ACC112 (cell line): ENCODE measurements around the gene AKAP6.
"Not testable (repeated sequence)": the region's sequence is repeated elsewhere in the genome, so short reads cannot be mapped to it uniquely, and the experiment has no call there.

Source experiments
- H2AFZ ChIP-seq: fragments of 200-600 bp; sonication (generic); one replicate; pipeline ENCODE4 v1.6.0; 2017; ENCODE audit warnings: antibody characterized with exemption, low read length; ENCODE audit not compliant: unreplicated experiment
- H3K27ac ChIP-seq: fragments of 200-600 bp; sonication (generic); 2 replicates; pipeline ENCODE4 v1.5.1; 2014; ENCODE audit warnings: low read depth, mild to moderate bottlenecking, antibody characterized with exemption, low read length, moderate library complexity
- H3K27me3 ChIP-seq: fragments of 200-600 bp; sonication (generic); 2 replicates; pipeline ENCODE4 v1.6.1; 2014; ENCODE audit warnings: mild to moderate bottlenecking, antibody characterized with exemption, low read length, moderate library complexity, mixed read lengths; ENCODE audit not compliant: insufficient read depth
- H3K36me3 ChIP-seq: fragments of 200-600 bp; sonication (generic); 2 replicates; pipeline ENCODE4 v1.6.1; 2016; ENCODE audit warnings: mild to moderate bottlenecking, antibody characterized with exemption, low read length, moderate library complexity, mixed read lengths; ENCODE audit not compliant: insufficient read depth
- H3K4me1 ChIP-seq: fragments of 200-600 bp; sonication (generic); one replicate; pipeline ENCODE4 v1.6.1; 2016; ENCODE audit warnings: low read length, mixed read lengths; ENCODE audit not compliant: insufficient read depth, unreplicated experiment, control insufficient read depth
- H3K4me3 ChIP-seq: fragments of 200-600 bp; sonication (generic); 2 replicates; pipeline ENCODE4 v1.5.1; 2014; ENCODE audit warnings: mild to moderate bottlenecking, low read depth, low read length
- H3K79me2 ChIP-seq: fragments of 200-600 bp; sonication (generic); one replicate; pipeline ENCODE4 v1.6.0; 2016; ENCODE audit warnings: low read length; ENCODE audit not compliant: control insufficient read depth, unreplicated experiment, insufficient read depth

Gene AKAP6

DNA sequence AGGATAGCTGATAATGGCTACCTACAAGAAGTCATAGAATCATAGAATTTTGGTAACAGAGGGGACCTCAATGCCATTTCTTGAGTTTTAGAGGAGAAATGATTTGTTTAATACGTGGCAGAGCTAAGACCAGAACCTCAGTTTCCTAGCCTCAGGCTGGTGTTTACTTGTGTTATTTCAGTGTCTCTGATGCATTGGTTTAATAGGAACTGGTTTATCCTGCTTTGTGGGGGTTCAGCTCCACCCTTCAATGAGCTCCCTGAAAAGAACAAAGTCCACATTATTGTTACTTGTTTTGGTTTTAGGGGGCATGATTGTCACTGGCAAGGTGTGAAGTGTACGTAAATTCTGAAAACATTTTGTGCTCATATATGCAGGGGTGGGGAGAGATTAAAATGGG is 55.4 kb downstream of the AKAP6 start:
- Histone ChIP-seq H3K36me3 (no peaks in the 10 kb centered on the region), H3K4me1 (peaks cover 6% of the 10 kb centered on the region), H3K27ac (no peak overlapping the region), H3K79me2 (no peaks in the 10 kb centered on the region), H2AFZ (no peak overlapping the region), H3K4me3 (no peak overlapping the region), H3K27me3 (no peaks in the 10 kb centered on the region)

DNA sequence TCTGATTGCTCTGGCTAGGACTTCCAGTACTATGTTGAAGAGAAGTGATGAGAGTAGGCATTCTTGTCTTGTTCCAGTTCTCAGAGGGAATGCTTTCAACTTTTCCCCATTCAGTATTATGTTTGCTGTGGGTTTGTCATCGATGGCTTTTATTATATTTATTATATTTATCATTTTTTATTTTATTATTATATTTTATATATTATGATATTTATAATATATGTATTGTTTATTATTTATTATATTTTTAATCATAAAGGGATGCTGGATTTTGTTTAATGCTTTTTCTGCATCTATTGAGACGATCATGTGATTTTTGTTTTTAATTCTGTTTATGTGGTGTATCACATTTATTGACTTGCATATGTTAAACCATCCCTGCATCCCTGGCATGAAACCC is 58.2 kb downstream of the AKAP6 start:
- H3K79me2 ChIP-seq, H3K36me3 ChIP-seq, H3K4me1 ChIP-seq, H3K27me3 ChIP-seq, H3K27ac ChIP-seq, H2AFZ ChIP-seq, H3K4me3 ChIP-seq: not testable (repeated sequence)

DNA sequence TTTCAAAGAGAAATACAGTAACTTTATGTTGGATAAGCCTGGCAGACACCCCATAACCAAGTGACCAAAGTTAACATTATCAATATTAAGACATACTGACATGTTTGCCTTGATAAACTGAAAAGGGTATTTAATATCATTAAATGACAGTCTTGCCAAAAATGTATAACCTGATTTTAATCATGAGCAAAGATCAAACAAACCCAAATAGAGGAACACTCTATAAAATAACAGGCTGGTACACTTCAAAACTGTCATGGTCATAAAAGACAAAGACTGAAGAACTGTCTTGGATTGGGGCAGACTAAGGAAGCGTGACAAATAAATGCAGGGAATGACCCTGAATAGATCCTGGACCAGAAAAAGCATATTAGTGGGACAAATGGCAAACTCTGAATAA is 64.0 kb downstream of the AKAP6 start:
- peaks cover 6% of the 10 kb centered on the region; the same call in 1 of the 2 replicates for H3K27me3 ChIP-seq
- no peaks in the 10 kb centered on the region for H3K36me3 ChIP-seq
- H3K79me2 ChIP-seq: no peaks in the 10 kb centered on the region
- H3K27ac ChIP-seq: no peak overlapping the region
- H3K4me3 ChIP-seq: no peak overlapping the region
- no peak overlapping the region for H2AFZ ChIP-seq
- H3K4me1 ChIP-seq: peaks cover 5% of the 10 kb centered on the region

DNA sequence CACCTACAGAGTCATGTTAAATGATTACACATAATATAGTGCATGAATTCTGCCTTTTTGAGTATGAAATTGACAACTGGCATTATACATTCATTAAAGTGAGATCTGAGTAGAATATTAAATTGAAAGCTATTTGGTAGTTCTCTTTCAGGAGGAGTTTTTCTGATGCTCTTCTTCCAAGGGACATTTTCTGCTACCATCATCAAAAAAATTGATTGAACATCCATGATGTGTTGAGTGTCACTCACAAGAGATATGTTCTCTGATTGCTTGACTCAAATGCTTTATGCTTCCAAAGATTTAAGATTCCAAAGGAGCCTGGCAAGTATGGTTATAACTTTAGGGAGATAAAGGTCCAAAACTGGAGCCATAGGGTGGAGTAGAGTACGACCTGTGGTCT is 64.9 kb downstream of the AKAP6 start:
- no peaks in the 10 kb centered on the region for H3K79me2 ChIP-seq
- no peak overlapping the region for H3K4me3 ChIP-seq
- no peak overlapping the region for H2AFZ ChIP-seq
- no peaks in the 10 kb centered on the region for H3K36me3 ChIP-seq
- peaks cover 6% of the 10 kb centered on the region; the same call in 1 of the 2 replicates for H3K27me3 ChIP-seq
- H3K27ac ChIP-seq: no peak overlapping the region
- H3K4me1 ChIP-seq: peaks cover 10% of the 10 kb centered on the region

DNA sequence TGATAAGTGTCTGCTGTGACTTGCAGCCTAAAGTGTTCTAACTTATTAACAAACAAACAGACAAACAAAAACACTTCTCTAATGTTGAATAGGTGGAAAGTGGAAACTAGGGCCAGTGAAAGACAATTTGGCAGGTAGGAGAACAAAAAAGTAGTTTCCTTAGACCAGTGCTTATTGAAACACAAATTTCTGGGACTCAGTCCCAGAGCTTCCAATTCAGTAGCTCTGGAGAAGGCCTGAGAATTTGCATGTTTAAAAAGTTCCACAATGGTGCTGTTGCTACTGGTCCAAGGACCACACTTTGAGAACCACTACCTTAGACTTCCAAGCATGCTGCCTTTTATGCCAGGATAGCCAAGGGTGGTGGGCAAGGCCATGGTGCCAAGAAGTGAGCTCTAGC is 67.8 kb downstream of the AKAP6 start:
- Histone ChIP-seq H3K27me3 (no peaks in the 10 kb centered on the region), H2AFZ (no peak overlapping the region), H3K4me1 (peaks cover 10% of the 10 kb centered on the region), H3K27ac (no peak overlapping the region), H3K36me3 (no peaks in the 10 kb centered on the region), H3K79me2 (no peaks in the 10 kb centered on the region), H3K4me3 (no peak overlapping the region)

DNA sequence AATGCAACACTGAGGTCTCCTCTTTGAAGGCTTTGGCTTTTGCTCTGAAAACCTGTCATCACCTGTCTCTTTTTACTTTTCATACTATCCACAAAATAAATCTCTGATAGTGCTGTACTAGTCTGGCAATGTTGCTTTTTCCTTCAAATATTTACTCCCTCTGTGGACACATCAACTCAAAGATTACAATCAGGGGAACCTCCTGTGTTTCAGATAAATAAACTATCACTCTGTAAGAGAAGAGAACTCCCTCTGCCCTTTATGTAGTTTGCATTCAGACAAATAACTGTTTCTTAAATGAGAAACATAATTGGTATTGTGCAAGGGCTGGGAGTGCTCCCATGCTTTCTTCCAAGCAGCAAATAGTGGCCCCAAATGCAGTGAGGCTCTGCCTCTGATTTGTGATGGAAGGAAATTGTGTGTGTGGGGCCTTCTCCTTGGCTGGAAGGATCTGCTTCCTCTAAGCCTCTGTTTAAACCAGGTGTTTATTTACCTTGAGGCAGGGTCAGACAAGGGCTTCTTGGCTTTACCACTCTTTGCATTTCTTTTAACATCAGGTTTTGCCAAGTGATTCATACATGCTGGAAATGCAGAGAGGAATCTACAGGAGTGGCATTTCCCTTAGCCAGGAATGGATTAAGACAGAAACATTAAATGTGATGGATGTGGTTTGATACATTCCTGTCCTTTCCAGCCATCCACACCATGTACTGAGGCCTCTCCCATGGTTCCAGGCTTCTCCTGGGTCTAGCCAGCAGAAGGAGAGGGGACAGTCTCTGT is 69.0 kb downstream of the AKAP6 start:
- Histone ChIP-seq H3K27me3 (no peaks in the 10 kb centered on the region), H3K4me1 (peaks cover 10% of the 10 kb centered on the region), H3K36me3 (no peaks in the 10 kb centered on the region), H3K27ac (0 out of 2 replicates have a peak overlapping the region, but pooled peaks have one; percentile 45), H3K79me2 (no peaks in the 10 kb centered on the region), H2AFZ (peak overlapping the region; percentile 9), H3K4me3 (no peak overlapping the region)

DNA sequence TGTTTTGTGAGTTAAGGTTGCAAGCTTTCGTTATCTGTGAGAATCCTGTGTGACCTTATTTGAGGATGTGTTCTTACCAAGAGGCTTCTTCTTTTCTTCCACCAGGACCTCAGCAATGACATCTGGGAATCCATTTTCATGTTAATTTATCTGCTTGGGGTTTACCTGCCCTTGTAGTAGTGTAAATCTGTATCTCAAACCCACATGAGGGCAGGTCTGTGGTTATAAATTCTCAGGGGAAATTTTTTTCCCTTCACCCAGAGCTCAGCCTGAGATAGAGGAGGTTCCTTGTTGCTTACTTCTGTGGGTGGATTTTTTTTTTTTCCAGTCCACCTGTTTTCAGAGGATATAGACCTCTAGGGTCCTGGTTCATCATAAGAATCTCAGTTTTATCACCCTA is 70.8 kb downstream of the AKAP6 start:
- Histone ChIP-seq H2AFZ (no peak overlapping the region), H3K79me2 (no peaks in the 10 kb centered on the region), H3K4me1 (peaks cover 24% of the 10 kb centered on the region), H3K4me3 (no peak overlapping the region), H3K27ac (no peak overlapping the region), H3K27me3 (no peaks in the 10 kb centered on the region), H3K36me3 (no peaks in the 10 kb centered on the region)

DNA sequence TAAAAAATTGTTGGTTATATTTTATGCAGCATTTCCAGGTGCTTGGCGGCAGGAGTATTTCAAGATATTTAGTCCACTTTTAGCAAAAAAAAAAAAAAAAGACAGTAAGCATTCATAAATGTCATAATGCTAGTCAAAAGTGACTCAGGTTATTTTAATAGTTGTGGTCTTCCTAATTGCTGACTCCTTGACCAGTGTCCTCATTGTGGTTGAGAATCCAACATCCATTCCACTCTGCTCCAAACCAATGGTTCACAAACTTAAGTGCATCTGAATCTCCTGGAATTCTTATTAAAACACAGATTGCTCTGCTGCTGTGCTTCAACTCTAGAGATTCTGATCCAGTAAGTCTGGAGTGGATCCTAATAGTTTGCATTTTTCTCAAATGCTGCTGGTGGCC is 71.4 kb downstream of the AKAP6 start:
- no peaks in the 10 kb centered on the region for H3K36me3 ChIP-seq
- no peak overlapping the region for H3K27ac ChIP-seq
- H3K27me3 ChIP-seq: no peaks in the 10 kb centered on the region
- no peak overlapping the region for H2AFZ ChIP-seq
- H3K4me3 ChIP-seq: no peak overlapping the region
- no peaks in the 10 kb centered on the region for H3K79me2 ChIP-seq
- peaks cover 26% of the 10 kb centered on the region for H3K4me1 ChIP-seq

DNA sequence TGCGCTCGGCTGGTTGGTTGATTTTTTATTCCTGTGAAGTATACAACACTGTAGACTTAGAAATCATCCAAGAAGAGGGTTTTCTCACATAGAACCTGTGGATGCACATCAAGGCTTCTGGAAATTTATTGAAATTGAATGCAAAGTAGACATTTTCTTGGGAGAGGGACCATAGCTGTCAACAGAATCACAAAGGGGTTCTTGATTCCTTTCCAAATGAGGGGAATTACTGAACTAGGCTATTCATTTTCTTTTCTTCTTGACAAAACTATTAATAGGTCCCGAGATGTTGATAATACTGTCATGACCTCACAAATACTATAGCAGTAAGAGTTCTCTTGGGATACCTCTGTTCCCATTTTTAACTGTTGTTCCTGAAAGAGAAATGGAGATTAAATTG is 73.9 kb downstream of the AKAP6 start:
- Histone ChIP-seq H3K27ac (no peak overlapping the region), H3K4me3 (no peak overlapping the region), H3K79me2 (no peaks in the 10 kb centered on the region), H3K27me3 (no peaks in the 10 kb centered on the region), H3K4me1 (peaks cover 22% of the 10 kb centered on the region), H2AFZ (no peak overlapping the region), H3K36me3 (no peaks in the 10 kb centered on the region)

DNA sequence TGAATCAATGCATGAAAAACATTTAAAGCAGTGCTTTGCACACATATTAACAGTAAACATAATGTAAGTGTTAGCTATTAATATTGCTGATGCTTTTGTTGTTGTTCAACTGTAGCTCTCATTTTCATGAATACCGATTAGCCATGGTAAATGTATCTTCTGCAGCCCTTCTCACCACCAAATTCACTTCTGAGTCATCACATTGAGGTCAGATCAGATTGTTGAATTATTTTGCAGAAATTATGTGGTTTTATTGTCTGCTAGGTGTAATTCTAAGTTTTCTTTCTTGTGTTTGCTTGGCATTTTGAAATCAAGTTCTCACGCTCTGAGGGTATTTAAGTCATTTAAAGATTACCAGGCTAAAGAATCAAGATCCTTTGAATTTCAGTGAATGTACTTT is 74.6 kb downstream of the AKAP6 start:
- Histone ChIP-seq H3K27ac (no peak overlapping the region), H3K4me3 (no peak overlapping the region), H3K4me1 (peaks cover 16% of the 10 kb centered on the region), H3K36me3 (no peaks in the 10 kb centered on the region), H2AFZ (no peak overlapping the region), H3K27me3 (no peaks in the 10 kb centered on the region), H3K79me2 (no peaks in the 10 kb centered on the region)

DNA sequence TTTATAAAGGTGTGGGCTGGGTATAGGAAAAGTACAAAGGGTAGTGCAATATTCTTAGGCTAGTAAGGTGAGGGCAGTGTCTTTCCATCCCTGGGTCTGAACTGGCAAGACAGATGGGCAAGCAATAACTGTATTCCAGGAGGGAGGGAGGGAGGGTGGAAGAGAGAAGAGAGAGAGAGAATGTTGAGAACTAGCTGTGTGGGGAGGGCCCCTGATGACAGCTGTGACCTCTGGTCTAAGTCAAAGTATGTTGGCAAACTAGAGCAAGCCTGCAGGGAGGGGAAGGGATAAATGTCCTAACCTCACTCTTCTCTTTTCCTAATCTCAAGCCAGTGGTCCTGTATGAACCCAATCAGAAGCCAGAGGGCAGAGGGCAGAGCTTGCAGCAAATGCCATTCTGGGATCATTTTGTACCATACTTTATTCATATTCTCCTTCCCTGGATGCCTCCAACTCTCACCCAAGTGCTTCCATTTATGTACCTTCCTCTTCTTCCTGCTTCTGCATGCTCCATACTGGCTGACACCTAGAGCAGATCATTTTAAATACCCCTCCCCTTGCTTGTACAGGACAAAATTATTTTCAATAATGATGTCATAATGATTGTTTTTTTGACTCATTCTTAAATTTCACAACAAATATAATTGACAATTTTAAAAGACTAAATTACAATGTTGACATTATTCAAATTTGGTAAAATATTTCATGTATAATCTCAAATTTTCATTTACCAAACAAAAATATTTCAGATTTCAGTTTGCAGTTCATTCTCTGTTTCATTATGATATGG is 75.9 kb downstream of the AKAP6 start:
- H3K4me1 ChIP-seq: peaks cover 16% of the 10 kb centered on the region
- no peak overlapping the region for H3K4me3 ChIP-seq
- no peak overlapping the region for H3K27ac ChIP-seq
- H3K27me3 ChIP-seq: no peaks in the 10 kb centered on the region
- no peaks in the 10 kb centered on the region for H3K79me2 ChIP-seq
- H3K36me3 ChIP-seq: no peaks in the 10 kb centered on the region
- no peak overlapping the region for H2AFZ ChIP-seq
